Immature natural killer cell (primary cell): ENCODE results near the gene EXOC3L2. TPM values are rescaled to one million over a fixed set of nuclear protein-coding genes. Genes with fewer than 3 reads are reported as not detected.

Source experiments
- DNase-seq, 3 donors: peaks; one replicate each; pipeline ENCODE4 v3.0.0; 2022; ENCODE audit warnings: mixed read lengths in 1 of 3
- H3K27ac Mint-ChIP-seq, 6 donors: one replicate each; pipeline ENCODE4 v1.8.0; 2020; ENCODE audit warnings: mixed read lengths in 6 of 6, mild to moderate bottlenecking in 5 of 6, inconsistent platforms in 4 of 6, moderate library complexity in 3 of 6
- H3K27me3 Mint-ChIP-seq, 3 donors: one replicate each; pipeline ENCODE4 v1.8.0; 2020 to 2021; ENCODE audit warnings: low read depth in 3 of 3, mild to moderate bottlenecking in 3 of 3, mixed read lengths in 3 of 3, moderate library complexity in 3 of 3, inconsistent platforms in 1 of 3
- H3K36me3 Mint-ChIP-seq, 3 donors: one replicate each; pipeline ENCODE4 v1.8.0; 2020; ENCODE audit warnings: mixed read lengths in 3 of 3, inconsistent platforms in 2 of 3, mild to moderate bottlenecking in 2 of 3
- H3K4me1 Mint-ChIP-seq, 2 donors: one replicate each; pipeline ENCODE4 v1.8.0; 2020; ENCODE audit warnings: inconsistent platforms in 2 of 2, mild to moderate bottlenecking in 2 of 2, mixed read lengths in 2 of 2, moderate library complexity in 1 of 2
- H3K4me3 Mint-ChIP-seq, 5 donors: one replicate each; pipeline ENCODE4 v1.8.0; 2020; ENCODE audit warnings: mild to moderate bottlenecking in 5 of 5, mixed read lengths in 5 of 5, inconsistent platforms in 3 of 5, moderate library complexity in 3 of 5
- H3K9me3 Mint-ChIP-seq, 6 donors: one replicate each; pipeline ENCODE4 v1.8.0; 2020; ENCODE audit warnings: mild to moderate bottlenecking in 6 of 6, mixed read lengths in 6 of 6, inconsistent platforms in 4 of 6, moderate library complexity in 3 of 6
- polyA plus RNA-seq, 3 donors: library from polyadenylated mRNA; unstranded; fragments of 300-500 nt; fragmentation: Illumina TruSeq; gene quantifications; one replicate each; pipeline ENCODE4 v1.2.3, GENCODE V29; 2021

EXOC3L2 gene
- polyA plus RNA-seq, 3 donors from 2014 or later: not detected

- DNase-seq: peak; percentile 30 to 36 (median 30)
- H3K9me3 Mint-ChIP-seq: no peaks in the 10 kb centered on the region
- peaks cover 0 to 4% (median 2%) of the 10 kb centered on the region in 3 donors for H3K27me3 Mint-ChIP-seq
- H3K4me3 Mint-ChIP-seq: no peak overlapping the region
- H3K36me3 Mint-ChIP-seq: no peaks in the 10 kb centered on the region
- peaks cover 0 to 27% of the 10 kb centered on the region in 2 donors for H3K4me1 Mint-ChIP-seq
- peak overlapping the region in 2 of 6 donors; percentile 13 to 51 for H3K27ac Mint-ChIP-seq
Measured at GRCh38 chr19:45164577-45165335, 80.5 kb downstream of the EXOC3L2 start.

- Mint-ChIP-seq H3K27ac (peak overlapping the region in 3 of 6 donors; percentile 13 to 80 (median 18)), H3K4me1 (peaks cover 0 to 21% of the 10 kb centered on the region in 2 donors), H3K4me3 (no peak overlapping the region), H3K36me3 (no peaks in the 10 kb centered on the region), H3K27me3 (peaks cover 0 to 4% (median 2%) of the 10 kb centered on the region in 3 donors), H3K9me3 (no peaks in the 10 kb centered on the region)
- no peak for DNase-seq
Measured at GRCh38 chr19:45163751-45164460, 81.3 kb downstream of the EXOC3L2 start.

GRCh38 chr19:45163156-45163555 lies 82.1 kb downstream of the EXOC3L2 start:
- Mint-ChIP-seq H3K9me3 (no peaks in the 10 kb centered on the region), H3K4me1 (peaks cover 0 to 16% of the 10 kb centered on the region in 2 donors), H3K27me3 (peaks cover 0 to 4% (median 4%) of the 10 kb centered on the region in 3 donors), H3K27ac (no peak overlapping the region), H3K36me3 (no peaks in the 10 kb centered on the region), H3K4me3 (no peak overlapping the region)
- no peak for DNase-seq

GRCh38 chr19:45162608-45163143 lies 82.5 kb downstream of the EXOC3L2 start:
- Mint-ChIP-seq H3K9me3 (no peaks in the 10 kb centered on the region), H3K27me3 (peaks cover 0 to 7% (median 5%) of the 10 kb centered on the region in 3 donors), H3K4me3 (no peak overlapping the region), H3K36me3 (no peaks in the 10 kb centered on the region), H3K27ac (no peak overlapping the region), H3K4me1 (peaks cover 0 to 16% of the 10 kb centered on the region in 2 donors)
- DNase-seq: no peak

Other genes starting within 250 kb of the EXOC3L2 start
- 10 to 100 TPM in 1 of 3 donors, 1 to 10 TPM in 2; 6.0 to 15.4 (median 7.1) TPM for gene RELB, start 243.9 kb downstream of the EXOC3L2 start, polyA plus RNA-seq
- 1 to 10 TPM; 2.7 to 9.0 (median 2.9) TPM for gene CLASRP, start 206.4 kb downstream of the EXOC3L2 start, polyA plus RNA-seq
- 10 to 100 TPM in 2 of 3 donors, 1 to 10 TPM in 1; 4.0 to 25.6 (median 12.4) TPM for gene ZNF296, start 168.9 kb downstream of the EXOC3L2 start, polyA plus RNA-seq
- 100 to 1,000 TPM; 120 to 130 (median 123) TPM for gene GEMIN7, start 166.1 kb downstream of the EXOC3L2 start, polyA plus RNA-seq
- gene PPP1R37, start 152.2 kb downstream of the EXOC3L2 start, polyA plus RNA-seq: 1 to 10 TPM in 1 of 3 donors, under 1 TPM in 1, not detected in 1; 0.37 to 1.1 TPM
- gene NKPD1, start 84.4 kb downstream of the EXOC3L2 start, polyA plus RNA-seq: under 1 TPM in 2 of 3 donors, not detected in 1; 0.18 to 0.43 TPM
- 100 to 1,000 TPM; 132 to 193 (median 166) TPM for gene TRAPPC6A, start 67.2 kb downstream of the EXOC3L2 start, polyA plus RNA-seq
- gene BLOC1S3, start 66.6 kb downstream of the EXOC3L2 start, polyA plus RNA-seq: 10 to 100 TPM in 1 of 3 donors, 1 to 10 TPM in 2; 2.9 to 22.4 (median 8.5) TPM
- 1 to 10 TPM in 1 of 3 donors, not detected in 2; 1.6 TPM for gene MARK4, start 5.9 kb upstream of the EXOC3L2 start, polyA plus RNA-seq
- gene CKM, start 77.5 kb upstream of the EXOC3L2 start, polyA plus RNA-seq: not detected
- gene KLC3, start 95.3 kb upstream of the EXOC3L2 start, polyA plus RNA-seq: not detected
- gene ERCC2, start 125.2 kb upstream of the EXOC3L2 start, polyA plus RNA-seq: 1 to 10 TPM; 2.4 to 8.7 (median 3.1) TPM
- gene PPP1R13L, start 159.7 kb upstream of the EXOC3L2 start, polyA plus RNA-seq: under 1 TPM in 2 of 3 donors, not detected in 1; 0.08 to 0.84 TPM
- gene POLR1G, start 161.2 kb upstream of the EXOC3L2 start, polyA plus RNA-seq: 1 to 10 TPM in 1 of 3 donors, under 1 TPM in 2; 0.43 to 2.3 (median 0.77) TPM
- 10 to 100 TPM; 50.8 to 62.2 (median 54.5) TPM for gene ERCC1, start 178.5 kb upstream of the EXOC3L2 start, polyA plus RNA-seq
- 10 to 100 TPM; 11.6 to 30.1 (median 11.6) TPM for gene FOSB, start 222.6 kb upstream of the EXOC3L2 start, polyA plus RNA-seq